Gastrocnemius medialis (tissue), 4 donors: ENCODE measurements around the gene MASP1.

Experiments used
- POLR2A ChIP-seq, 2 donors: fragments of 450-650 bp; IDR thresholded peaks; one replicate each; pipeline ENCODE4 v1.6.1; 2017; ENCODE audit warnings: antibody characterized with exemption in 2 of 2, mild to moderate bottlenecking in 2 of 2, moderate library complexity in 2 of 2
- TF ChIP-seq, protein P1 (sequence below), 5 experiments: fragments of 450-650 bp in 3 of 5; fragments of 200-600 bp in 2 of 5; sonication (generic) in 2 of 5; IDR thresholded peaks in 4 of 5; conservative IDR thresholded peaks in 1 of 5; 1 replicate in 4 of 5; 2 replicates in 1 of 5; pipeline ENCODE4 v1.5.1; 2016 to 2019; ENCODE audit warnings: antibody characterized with exemption in 5 of 5, mild to moderate bottlenecking in 3 of 5, moderate library complexity in 3 of 5

DNA sequence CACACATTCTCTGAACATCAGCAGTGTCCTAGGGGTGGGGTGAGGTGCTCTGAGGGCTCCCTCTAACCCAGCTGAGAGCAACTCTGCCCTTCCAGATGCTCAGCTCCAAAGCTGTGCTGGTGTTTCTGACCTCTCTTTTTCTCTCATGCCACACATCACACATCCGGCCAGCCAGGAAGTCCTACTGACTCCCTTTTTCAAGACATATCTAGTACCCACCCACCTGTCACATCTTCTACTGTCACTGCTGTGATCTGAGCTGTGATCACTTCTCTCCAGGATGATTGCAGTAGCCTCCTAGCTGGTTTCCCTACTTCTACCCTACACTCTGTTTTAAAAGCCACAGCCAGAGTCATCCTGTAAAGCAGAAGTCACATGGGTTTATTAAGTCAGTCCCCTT, 30.2 kb upstream of the MASP1 start:
- TF ChIP-seq, protein P1, sequence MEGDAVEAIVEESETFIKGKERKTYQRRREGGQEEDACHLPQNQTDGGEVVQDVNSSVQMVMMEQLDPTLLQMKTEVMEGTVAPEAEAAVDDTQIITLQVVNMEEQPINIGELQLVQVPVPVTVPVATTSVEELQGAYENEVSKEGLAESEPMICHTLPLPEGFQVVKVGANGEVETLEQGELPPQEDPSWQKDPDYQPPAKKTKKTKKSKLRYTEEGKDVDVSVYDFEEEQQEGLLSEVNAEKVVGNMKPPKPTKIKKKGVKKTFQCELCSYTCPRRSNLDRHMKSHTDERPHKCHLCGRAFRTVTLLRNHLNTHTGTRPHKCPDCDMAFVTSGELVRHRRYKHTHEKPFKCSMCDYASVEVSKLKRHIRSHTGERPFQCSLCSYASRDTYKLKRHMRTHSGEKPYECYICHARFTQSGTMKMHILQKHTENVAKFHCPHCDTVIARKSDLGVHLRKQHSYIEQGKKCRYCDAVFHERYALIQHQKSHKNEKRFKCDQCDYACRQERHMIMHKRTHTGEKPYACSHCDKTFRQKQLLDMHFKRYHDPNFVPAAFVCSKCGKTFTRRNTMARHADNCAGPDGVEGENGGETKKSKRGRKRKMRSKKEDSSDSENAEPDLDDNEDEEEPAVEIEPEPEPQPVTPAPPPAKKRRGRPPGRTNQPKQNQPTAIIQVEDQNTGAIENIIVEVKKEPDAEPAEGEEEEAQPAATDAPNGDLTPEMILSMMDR (IDR thresholded peaks at IDR 0.05 in 4 of 5, conservative IDR thresholded peaks at IDR 0.05 in 1 of 5) = no peak
- no peak for TF ChIP-seq POLR2A (IDR thresholded peaks at IDR 0.05)
